CD4-positive, alpha-beta T cell treated with Interleukin-15 for 1 hour (primary cell): ENCODE measurements around the gene GSG1L.

Experiments
- DNase-seq: peaks from one replicate; pipeline ENCODE4 v3.0.0-alpha.2; 2020

Gene GSG1L

GRCh38 chr16:27767971-27768591 is 295.4 kb downstream of the GSG1L start:
- DNase-seq: no peak

- no peak for DNase-seq
Measured at GRCh38 chr16:27767081-27767480, 296.4 kb downstream of the GSG1L start.

GRCh38 chr16:27766236-27766925 is 297.1 kb downstream of the GSG1L start:
- DNase-seq: no peak

- no peak for DNase-seq
Measured at GRCh38 chr16:27764869-27765675, 298.4 kb downstream of the GSG1L start.

- no peak for DNase-seq
Measured at GRCh38 chr16:27764427-27764826, 299.1 kb downstream of the GSG1L start.

GRCh38 chr16:27762441-27762840 is 301.1 kb downstream of the GSG1L start:
- no peak for DNase-seq

GRCh38 chr16:27761816-27762215 is 301.7 kb downstream of the GSG1L start:
- no peak for DNase-seq

GRCh38 chr16:27760789-27761176 is 302.7 kb downstream of the GSG1L start:
- DNase-seq: no peak

GRCh38 chr16:27759967-27760788 is 303.3 kb downstream of the GSG1L start:
- peak; percentile 32 for DNase-seq

GRCh38 chr16:27759301-27759871 is 304.1 kb downstream of the GSG1L start:
- DNase-seq: no peak

GRCh38 chr16:27758544-27758943 is 305.0 kb downstream of the GSG1L start:
- DNase-seq: no peak

GRCh38 chr16:27756206-27756970 is 307.1 kb downstream of the GSG1L start:
- no peak for DNase-seq

- no peak for DNase-seq
Measured at GRCh38 chr16:27754788-27755690, 308.5 kb downstream of the GSG1L start.

- DNase-seq: no peak
Measured at GRCh38 chr16:27753563-27753962, 310.0 kb downstream of the GSG1L start.

GRCh38 chr16:27752241-27752640 is 311.3 kb downstream of the GSG1L start:
- DNase-seq: no peak

- DNase-seq: no peak
Measured at GRCh38 chr16:27751676-27752075, 311.8 kb downstream of the GSG1L start.

- no peak for DNase-seq
Measured at GRCh38 chr16:27751233-27751632, 312.3 kb downstream of the GSG1L start.

- no peak for DNase-seq
Measured at GRCh38 chr16:27749946-27750345, 313.6 kb downstream of the GSG1L start.

GRCh38 chr16:27749547-27749875 is 314.0 kb downstream of the GSG1L start:
- no peak for DNase-seq

GRCh38 chr16:27748868-27749546 is 314.5 kb downstream of the GSG1L start:
- peak; percentile 52 for DNase-seq
